Effector CD8-positive, alpha-beta T cell (primary cell): ENCODE results near the gene ADGB.
"Not testable (repeated sequence)": the region's sequence is repeated elsewhere in the genome, so short reads cannot be mapped to it uniquely, and the experiment has no call there.

Experiments
- DNase-seq: peaks from one replicate; lab custom pipeline; 2025; lab: John Stamatoyannopoulos, UW
- total RNA-seq, 4 experiments: gene quantifications; one replicate each; lab custom pipeline; 2026; lab: John Stamatoyannopoulos, UW

ADGB gene
- 0 to 0.09 (median 0) reads per million in 4 experiments for total RNA-seq

- no peak for DNase-seq
Measured at GRCh38 chr6:146598772-146599405, at the start of gene ADGB. Gene ADGB (plus strand): TSS chr6:146598972. CDS start chr6:146599041, 69 bp downstream.

- no peak for DNase-seq
Measured at GRCh38 chr6:146550911-146551310, 47.9 kb upstream of the ADGB start.

GRCh38 chr6:146551545-146551944 is 47.2 kb upstream of the ADGB start:
- no peak for DNase-seq

- DNase-seq: no peak
Measured at GRCh38 chr6:146553377-146554135, 45.2 kb upstream of the ADGB start.

- no peak for DNase-seq
Measured at GRCh38 chr6:146560607-146561006, 38.2 kb upstream of the ADGB start.

- not testable (repeated sequence) for DNase-seq
Measured at GRCh38 chr6:146566661-146567060, 32.1 kb upstream of the ADGB start.

- DNase-seq: not testable (repeated sequence)
Measured at GRCh38 chr6:146568619-146569018, 30.2 kb upstream of the ADGB start.

- DNase-seq: no peak
Measured at GRCh38 chr6:146574211-146574610, 24.6 kb upstream of the ADGB start.

- DNase-seq: no peak
Measured at GRCh38 chr6:146578054-146578453, 20.7 kb upstream of the ADGB start.

GRCh38 chr6:146581968-146582367 is 16.8 kb upstream of the ADGB start:
- DNase-seq: no peak

GRCh38 chr6:146582857-146583256 is 15.9 kb upstream of the ADGB start:
- no peak for DNase-seq

- DNase-seq: no peak
Measured at GRCh38 chr6:146583966-146584365, 14.8 kb upstream of the ADGB start.

- DNase-seq: no peak
Measured at GRCh38 chr6:146587459-146587858, 11.3 kb upstream of the ADGB start.

GRCh38 chr6:146590492-146590891 is 8.3 kb upstream of the ADGB start:
- DNase-seq: no peak

GRCh38 chr6:146592451-146592850 is 6.3 kb upstream of the ADGB start:
- no peak for DNase-seq

- DNase-seq: no peak
Measured at GRCh38 chr6:146593986-146594385, 4.8 kb upstream of the ADGB start.

GRCh38 chr6:146594495-146594894 is 4.3 kb upstream of the ADGB start:
- DNase-seq: no peak

GRCh38 chr6:146595972-146596731 is 2.6 kb upstream of the ADGB start:
- DNase-seq: no peak

- no peak for DNase-seq
Measured at GRCh38 chr6:146601352-146601751, 2.6 kb downstream of the ADGB start.

- no peak for DNase-seq
Measured at GRCh38 chr6:146602526-146602925, 3.8 kb downstream of the ADGB start.

- no peak for DNase-seq
Measured at GRCh38 chr6:146613947-146614346, 15.2 kb downstream of the ADGB start.

GRCh38 chr6:146620655-146621054 is 21.9 kb downstream of the ADGB start:
- no peak for DNase-seq

GRCh38 chr6:146628350-146628749 is 29.6 kb downstream of the ADGB start:
- DNase-seq: no peak
